ENCODE data around the gene C9orf153.
"Not testable (repeated sequence)": the region's sequence is repeated elsewhere in the genome, so short reads cannot be mapped to it uniquely, and the experiment has no call there.

The C9orf153 gene

GRCh38 chr9:86259557-86259956 is at the start of gene C9orf153:
TSS of gene C9orf153 (minus strand) at chr9:86259657. CDS start at chr9:86229603, 30,054 bp downstream.
- no peak for DNase-seq

- no peak for DNase-seq
Measured at GRCh38 chr9:86308687-86309086, 49.2 kb upstream of the C9orf153 start.

GRCh38 chr9:86304236-86304730 is 44.8 kb upstream of the C9orf153 start:
- DNase-seq, result no peak

GRCh38 chr9:86303316-86303975 is 44.0 kb upstream of the C9orf153 start:
- DNase-seq, result no peak

DNA sequence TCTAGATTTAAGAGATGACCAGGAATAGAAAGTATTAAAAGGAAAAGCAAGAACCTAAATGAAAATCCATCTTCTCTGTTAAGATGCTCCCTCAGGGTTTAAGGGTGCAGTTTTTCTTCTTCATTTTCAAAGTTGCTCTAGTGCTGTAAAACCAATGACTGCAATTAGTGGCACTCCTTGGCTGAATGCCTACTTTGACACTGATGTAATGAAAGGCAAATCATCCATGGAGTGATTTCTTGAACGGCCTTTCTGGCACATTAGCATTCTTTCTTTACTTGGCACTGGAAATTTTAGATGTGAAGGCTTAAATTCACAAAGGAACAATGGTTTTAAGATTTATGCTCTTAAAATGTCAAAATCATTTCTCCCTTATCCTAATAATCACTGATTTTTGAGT is 42.2 kb upstream of the C9orf153 start:
- no peak for DNase-seq

DNA sequence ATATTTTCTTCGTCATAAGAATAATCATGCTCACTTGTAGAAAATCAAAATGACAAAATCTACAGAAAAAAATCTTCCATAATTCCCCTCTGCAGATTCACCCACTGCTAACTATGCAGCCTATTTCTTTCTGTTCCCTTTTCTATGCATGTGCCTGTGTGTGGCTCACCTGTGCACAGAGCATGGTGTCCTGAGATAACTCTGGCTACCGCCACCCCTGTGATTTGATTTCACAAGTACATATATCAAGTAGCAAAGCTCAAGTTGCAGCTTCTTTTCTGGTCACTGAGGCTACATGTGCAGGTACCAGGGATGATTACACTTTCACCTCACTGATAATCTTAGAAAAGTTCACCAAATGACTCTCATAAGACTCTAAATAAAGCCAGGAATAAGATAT is 41.2 kb upstream of the C9orf153 start:
- DNase-seq, result no peak

DNA sequence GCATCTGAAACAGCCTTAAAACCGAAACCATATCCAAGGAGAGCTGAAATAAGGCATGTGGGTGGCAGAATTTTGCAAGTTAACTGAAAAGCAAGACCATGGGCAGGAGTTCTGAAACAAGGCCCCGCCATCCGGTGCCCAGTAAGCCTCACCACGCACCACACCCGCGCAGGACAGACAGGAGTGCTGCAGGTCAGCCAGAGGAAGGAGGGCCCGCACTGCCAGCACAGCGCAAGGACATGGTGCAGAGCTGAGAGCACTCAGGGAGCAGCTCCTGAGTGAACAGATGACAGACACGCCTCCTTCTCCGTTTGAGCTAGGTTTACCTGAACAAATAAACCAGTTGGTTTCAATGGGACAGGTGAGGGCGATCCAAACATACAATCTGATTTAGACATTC is 39.4 kb upstream of the C9orf153 start:
- DNase-seq, result no peak

DNA sequence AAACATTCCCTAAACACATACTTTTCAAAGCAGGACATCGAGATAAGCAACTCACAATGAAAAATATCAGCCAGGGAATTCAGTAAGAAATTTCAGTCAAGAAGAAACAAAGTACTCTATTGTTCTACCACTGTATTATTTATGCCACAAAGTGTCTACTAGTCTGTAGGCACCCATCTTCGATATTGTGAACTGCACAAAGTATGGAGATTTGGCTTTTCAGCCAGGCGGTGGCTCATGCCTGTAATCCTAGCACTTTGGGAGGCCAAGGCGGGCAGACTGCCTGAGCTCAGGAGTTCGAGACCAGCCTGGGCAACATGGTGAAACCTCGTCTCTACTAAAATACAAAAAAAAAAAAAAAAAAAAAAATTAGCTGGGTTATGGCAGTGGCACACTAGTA is 30.9 kb upstream of the C9orf153 start:
- DNase-seq, result not testable (repeated sequence)

GRCh38 chr9:86288499-86289198 is 29.2 kb upstream of the C9orf153 start:
- DNase-seq, result no peak

DNA sequence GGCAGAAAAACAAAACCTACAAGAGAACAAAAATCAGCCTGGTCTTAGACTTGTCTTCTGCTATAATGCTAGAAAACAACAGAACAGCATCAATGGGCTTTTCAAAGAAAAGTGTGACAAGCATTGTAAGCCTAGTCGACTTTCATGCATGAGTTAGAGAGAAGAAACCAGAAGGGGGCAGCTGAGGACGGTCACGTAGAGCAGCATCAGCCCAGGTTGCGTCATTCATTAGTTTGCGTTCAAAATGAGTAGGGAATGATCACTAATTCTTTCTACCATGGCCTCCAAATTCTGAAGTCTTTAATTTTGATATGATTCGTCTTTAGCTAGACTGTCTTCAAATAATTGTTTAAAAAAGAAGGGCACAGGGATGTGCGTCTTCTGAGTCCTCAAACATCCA is 27.6 kb upstream of the C9orf153 start:
- DNase-seq, result no peak

DNA sequence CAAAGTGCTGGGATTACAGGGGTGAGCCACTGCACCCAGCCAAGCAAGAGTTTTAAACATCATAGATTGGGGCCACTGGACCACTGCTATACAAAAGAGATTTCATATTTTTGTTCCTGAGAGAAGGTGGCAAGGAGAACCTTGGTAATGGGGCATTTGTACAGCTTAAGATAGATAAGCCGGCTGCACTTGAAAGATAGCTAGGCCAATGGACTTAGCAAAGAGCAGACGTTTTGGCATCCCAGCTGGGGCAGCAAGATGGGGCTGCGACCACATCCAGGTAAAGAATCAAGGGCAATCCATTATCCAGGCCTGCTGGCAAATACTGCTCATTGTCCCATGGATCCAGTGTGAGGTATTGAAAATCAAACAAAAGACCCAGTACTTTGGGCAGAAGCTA is 26.8 kb upstream of the C9orf153 start:
- DNase-seq, result no peak

DNA sequence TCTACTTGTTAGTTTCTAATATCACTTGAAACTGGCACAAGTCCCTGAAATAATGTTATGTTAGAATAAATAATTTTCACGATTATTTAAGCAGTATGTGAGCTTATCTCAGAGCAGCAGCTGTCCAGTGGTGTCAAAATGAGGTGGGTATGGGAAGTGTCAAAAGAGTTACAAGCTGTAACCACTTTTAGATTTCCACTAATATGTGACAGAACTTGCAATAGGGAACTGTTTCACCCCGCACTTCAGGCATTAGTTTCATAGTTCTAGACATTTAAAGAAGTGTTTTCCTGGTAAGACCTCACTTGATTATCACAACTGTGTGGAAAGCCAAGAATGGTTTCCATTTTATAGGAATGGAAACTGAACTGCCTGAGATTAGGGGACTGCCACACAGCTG is 25.8 kb upstream of the C9orf153 start:
- no peak for DNase-seq

- DNase-seq, result peak; percentile 7
Measured at GRCh38 chr9:86282979-86283535, 23.6 kb upstream of the C9orf153 start.

DNA sequence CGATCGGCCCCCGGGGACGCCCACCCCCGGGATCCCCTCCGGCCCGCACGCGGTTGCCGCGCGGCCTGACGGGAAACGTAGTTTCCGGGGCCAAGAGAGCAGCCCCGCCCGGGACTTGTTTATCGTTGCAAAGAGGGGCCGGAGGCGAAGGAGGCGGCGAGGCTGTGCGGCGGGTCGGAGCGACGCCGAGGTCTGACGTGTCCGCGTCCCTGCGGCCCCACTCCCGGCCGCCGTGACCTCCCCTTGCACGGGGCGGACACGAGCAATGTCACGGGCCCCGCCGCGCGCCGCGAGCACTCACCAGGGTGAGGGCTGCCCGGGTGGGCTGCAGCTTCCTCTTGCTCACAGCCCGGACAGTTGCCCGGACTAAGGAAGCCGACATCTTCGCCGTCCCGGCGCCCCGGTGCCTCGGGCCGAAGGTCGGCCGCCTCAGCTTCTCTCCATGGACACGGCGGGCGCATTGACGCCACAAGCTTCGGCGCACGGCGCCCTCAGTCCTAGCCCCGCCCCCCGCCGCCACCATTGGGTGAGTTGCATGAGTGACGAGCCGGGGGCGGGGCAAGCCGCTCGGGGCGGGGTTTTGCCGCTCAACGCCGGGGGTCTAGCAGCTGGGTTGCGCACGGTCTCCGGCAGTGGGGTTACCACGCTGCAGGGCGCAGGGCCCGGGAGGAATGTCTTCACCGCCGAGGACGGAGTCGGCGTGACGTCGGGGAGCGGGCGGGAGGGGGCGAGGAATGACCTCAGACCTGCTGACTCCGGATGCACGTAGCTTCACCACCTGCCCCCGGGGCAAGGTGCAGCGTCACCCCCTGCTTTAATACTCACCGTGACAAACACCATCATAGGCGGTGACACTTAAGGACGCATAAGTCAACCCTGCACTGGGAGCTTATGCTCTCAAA is 22.9 kb upstream of the C9orf153 start, which contains the start of gene ISCA1:
TSS of gene ISCA1 (minus strand) at position 462 of the 902 bp plus-strand sequence. CDS start at position 382, 80 bp downstream.
- no peak for DNase-seq

GRCh38 chr9:86281593-86282076 is 22.2 kb upstream of the C9orf153 start:
- DNase-seq, result no peak

DNA sequence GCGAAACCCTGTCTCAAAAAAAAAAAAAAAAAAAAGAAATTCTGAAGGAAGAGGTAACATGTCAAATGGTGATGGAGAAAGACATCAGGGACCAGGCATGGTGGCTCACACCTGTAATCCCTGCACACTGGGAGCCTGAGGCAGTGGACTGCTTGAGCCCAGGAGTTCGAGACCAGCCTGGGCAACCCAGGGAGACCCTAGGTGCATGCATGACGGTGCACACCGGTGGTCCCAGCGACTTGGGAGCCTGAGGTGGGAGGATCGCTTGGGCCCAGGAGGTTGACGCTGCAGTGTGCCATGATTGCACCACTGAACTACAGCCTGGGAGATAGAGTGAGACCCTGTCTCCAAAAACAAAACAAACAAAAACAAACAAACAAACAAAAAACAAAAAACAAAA is 21.1 kb upstream of the C9orf153 start:
- DNase-seq, result no peak

DNA sequence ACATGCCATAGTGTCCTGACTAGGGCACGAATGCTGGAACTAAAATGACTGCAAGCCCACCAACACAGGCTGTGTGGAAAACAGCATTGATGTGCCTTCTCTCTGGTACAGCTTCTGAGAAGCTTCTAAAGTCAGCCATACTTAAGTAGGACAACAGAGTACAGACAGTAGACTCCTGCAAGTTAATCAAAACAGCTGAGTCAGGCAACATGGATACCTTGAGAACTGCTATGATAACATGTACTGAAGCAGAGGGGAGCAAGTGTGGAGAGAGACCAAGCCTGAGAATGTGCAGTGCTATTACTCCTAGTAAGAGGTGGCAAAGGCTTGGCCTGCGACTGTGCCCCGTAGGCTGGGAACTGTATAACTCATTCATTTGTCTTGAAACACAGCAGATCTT is 20.4 kb upstream of the C9orf153 start:
- no peak for DNase-seq

DNA sequence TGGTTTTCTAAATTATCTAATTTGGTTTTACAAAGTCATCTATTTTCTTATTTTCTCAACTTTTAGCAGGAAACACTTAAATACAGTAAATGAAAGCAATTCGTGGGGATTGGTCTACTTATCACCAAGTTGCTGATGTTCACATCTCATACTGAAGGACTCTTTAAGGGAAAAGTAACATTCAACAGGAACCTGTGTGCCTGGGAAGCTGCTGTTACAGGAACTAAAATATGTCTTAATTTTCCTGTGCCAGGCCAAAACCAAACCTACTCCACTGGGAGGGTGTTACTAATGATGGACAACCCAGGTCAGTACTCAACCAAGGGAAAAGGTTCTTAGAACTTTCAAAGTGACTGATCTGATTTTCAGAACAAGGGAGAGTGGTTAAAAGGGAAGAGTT is 17.6 kb upstream of the C9orf153 start:
- DNase-seq, result no peak

DNA sequence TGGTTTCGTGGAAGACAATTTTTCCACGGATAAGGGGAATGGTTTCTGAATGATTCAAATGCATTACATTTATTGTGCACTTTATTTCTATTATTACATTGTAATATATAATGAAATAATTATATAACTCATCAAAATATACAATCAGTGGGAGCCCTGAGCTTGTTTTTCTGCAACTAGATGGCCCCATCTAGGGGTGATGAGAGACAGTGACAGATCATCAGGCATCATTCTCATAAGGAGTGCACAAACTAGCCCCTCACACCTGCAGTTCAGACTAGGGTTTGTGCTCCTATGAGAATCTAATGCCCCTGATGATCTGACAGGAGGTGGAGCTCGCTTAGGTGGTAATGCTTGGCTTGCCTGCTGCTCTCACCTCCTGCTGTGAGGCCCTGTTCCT is 16.5 kb upstream of the C9orf153 start:
- no peak for DNase-seq

DNA sequence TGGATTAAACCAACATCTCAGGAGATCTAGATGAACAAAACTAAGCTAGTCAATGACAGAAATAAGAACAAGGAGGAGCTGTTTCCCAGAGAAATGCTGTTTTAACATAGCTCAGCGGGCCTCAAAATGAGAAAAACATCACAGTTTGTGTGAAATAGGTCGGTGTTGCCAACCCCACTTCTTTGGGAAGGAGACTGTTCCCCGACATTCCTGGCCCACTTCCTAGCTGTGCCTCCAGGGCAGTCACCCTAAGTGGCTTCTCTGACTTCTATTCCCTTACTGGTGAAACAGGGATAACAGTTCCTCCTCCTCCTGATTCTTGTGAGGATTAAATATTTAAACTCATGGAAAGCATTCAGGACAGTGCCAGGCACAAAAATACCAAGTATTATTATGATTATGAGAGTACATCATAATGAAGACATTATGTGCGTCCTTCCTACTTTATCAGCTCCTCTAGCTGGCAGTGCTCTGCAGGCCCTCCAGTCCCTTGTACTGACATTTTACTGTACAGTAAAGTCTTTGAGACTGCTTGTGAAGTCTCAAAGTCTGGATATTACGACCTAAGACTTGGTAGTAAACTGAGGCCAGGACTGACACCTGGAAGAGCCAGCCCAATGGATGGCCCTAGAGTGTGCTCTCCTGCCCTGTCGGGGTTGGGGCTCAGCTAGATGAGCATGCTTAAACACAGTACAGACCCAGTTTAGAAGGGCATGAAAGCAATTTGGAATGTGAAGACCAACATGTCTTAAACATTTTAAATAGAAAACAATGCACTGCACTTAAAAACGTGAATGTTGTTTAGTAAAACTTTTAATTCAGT is 15.6 kb upstream of the C9orf153 start:
- no peak for DNase-seq

DNA sequence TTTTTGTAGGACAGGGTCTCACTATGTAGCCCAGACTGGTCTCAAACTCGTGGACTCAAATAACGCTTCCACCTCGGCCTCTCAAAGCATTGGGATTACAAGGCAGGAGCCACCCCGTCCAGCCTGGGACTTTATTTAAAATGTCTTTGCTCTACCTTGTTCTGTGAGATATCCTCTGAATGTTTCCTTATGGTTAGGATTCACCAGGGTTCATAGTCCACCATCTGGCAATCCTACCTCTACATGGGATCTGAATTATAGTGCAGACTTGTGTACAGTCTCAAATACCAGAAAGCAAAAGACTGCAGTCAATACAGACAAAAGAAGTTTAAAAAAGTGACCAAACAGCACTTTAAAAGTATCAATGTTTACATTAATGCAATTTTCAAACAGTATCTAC is 12.8 kb upstream of the C9orf153 start:
- DNase-seq, result no peak

- no peak for DNase-seq
Measured at GRCh38 chr9:86263876-86264275, 4.4 kb upstream of the C9orf153 start.

Measured in SIG-M5 (cell line).